Measurements from ENCODE around the gene KCNMA1. TPM values are rescaled to one million over a fixed set of nuclear protein-coding genes. Genes with fewer than 3 reads are reported as not detected.
"Not testable (repeated sequence)": the region's sequence is repeated elsewhere in the genome, so short reads cannot be mapped to it uniquely, and the experiment has no call there.

KCNMA1 gene
- total and polyA plus RNA-seq, 2 donors (not counting 1 experiment from before 2014, with no cell fraction given): 0.82 to 3.1 TPM

DNA sequence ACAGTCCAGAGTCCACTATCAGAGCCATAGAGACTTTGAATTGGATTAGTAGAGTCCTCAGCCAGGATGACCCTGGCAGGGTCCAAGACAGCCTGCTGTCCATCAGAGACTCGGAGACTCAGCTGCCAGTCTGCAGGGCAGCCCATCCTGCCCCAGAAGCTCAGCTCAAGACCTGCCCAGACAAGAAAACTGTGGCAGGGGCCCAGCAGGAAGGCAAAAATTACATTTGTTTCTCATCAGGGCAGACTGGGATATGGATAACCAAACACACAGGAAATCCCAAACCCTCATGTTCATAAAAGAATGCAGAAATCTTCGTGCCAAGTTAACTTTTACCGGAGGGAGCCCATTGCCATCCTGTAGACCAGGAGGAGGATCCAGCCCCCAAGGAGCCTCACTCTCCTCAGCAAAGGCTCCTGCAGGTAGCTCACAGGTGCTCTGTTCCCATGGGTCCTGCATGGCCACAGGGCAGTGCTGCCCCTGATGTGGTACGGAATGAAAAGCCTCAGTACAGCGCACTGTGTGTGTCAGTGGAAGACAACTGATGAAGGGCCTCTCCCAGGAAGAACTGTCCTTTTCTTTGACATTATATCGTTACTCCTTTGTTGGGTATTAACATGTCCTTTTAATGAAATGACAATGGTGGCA lies 222.2 kb downstream of the KCNMA1 start:
- no peaks in the 10 kb centered on the region for H3K4me1 Mint-ChIP-seq
- H4K20me1 ChIP-seq (ENCODE audit: control insufficient read depth, insufficient read depth, low read length, poor library complexity, severe bottlenecking): no peaks in the 10 kb centered on the region
- H3K9me3 Mint-ChIP-seq (ENCODE audit: insufficient read depth): no peaks in the 10 kb centered on the region
- H3K36me3 ChIP-seq (replicated peaks in 1 of 2; ENCODE audit: control extremely low read depth in 1 of 2, control insufficient read depth in 1 of 2, extremely low read depth in 1 of 2, insufficient read depth in 2 of 2, low read length in 1 of 2): no peaks in the 10 kb centered on the region
- no peaks in the 10 kb centered on the region for H3K9me3 ChIP-seq (ENCODE audit: control extremely low read depth in 1 of 3, control insufficient read depth in 2 of 3, insufficient read depth in 1 of 3, low read length in 2 of 3)
- no peak for DNase-seq
- H3K4me3 Mint-ChIP-seq: no peak overlapping the region
- CTCF ChIA-PET: no interaction called here
- no peak overlapping the region for H3K27ac Mint-ChIP-seq
- no peak overlapping the region for H2AFZ ChIP-seq (ENCODE audit: insufficient read depth, low read depth, low read length, poor library complexity, severe bottlenecking)
- TF ChIP-seq EZH2 (IDR thresholded peaks at IDR 0.05; ENCODE audit: borderline replicate concordance, insufficient read depth, low read depth, low read length, poor library complexity, severe bottlenecking): no peak
- POLR2A ChIA-PET: no interaction called here
- no peak overlapping the region for H3K9ac ChIP-seq (ENCODE audit: low read length)
- intact Hi-C loops (cut with micrococcal nuclease): no loop called here
- no peak overlapping the region for H3K4me2 ChIP-seq (replicated peaks; ENCODE audit: low read depth, low read length, poor library complexity, severe bottlenecking)
- H3K79me2 ChIP-seq (ENCODE audit: control insufficient read depth, insufficient read depth, low read length): no peaks in the 10 kb centered on the region
- no peak for ATAC-seq (ENCODE audit: low read depth)
- no peak overlapping the region for H3K27ac ChIP-seq (ENCODE audit: low read length in 2 of 2)
- H3K4me1 ChIP-seq (ENCODE audit: control insufficient read depth in 2 of 2, insufficient read depth in 2 of 2, low read length in 2 of 2): no peaks in the 10 kb centered on the region
- H3K4me3 ChIP-seq (ENCODE audit: control extremely low read depth in 1 of 5, extremely low read depth in 1 of 5, insufficient read depth in 1 of 5, low read depth in 2 of 5, low read length in 4 of 5): no peak overlapping the region
- peaks cover 5% of the 10 kb centered on the region for H3K27me3 Mint-ChIP-seq
- 71% methylated on average over 5 of the region's 6 CpGs for WGBS (ENCODE audit: insufficient coverage)
- peaks cover 0 to 3% (median 0%) of the 10 kb centered on the region in 4 experiments for H3K27me3 ChIP-seq (replicated peaks in 1 of 4; ENCODE audit: control extremely low read depth in 1 of 4, control insufficient read depth in 3 of 4, insufficient read depth in 4 of 4, low read length in 3 of 4)

DNA sequence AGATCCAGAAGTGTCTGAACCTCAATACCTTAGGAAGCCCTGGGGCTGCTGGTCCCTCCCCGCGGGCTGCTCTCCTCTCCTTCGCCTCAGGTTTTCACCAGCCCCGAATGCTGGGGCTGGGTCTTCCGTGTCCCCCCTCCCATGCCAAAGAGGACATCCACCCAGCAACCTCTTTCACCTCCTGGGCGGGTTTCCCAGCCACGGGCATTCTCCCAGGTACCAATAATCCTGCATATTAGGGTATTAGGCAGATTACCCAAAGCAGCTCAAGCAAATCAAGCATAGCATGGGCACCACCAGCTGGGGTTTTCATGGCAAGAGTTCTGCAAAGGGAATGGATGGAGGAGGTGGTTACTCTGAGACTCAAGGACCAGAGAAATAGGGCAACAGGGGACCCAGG lies 224.4 kb downstream of the KCNMA1 start:
- H4K20me1 ChIP-seq (ENCODE audit: control insufficient read depth, insufficient read depth, low read length, poor library complexity, severe bottlenecking): no peaks in the 10 kb centered on the region
- no peak overlapping the region for H3K4me3 ChIP-seq (ENCODE audit: control extremely low read depth in 1 of 5, extremely low read depth in 1 of 5, insufficient read depth in 1 of 5, low read depth in 2 of 5, low read length in 4 of 5)
- TF ChIP-seq, protein P1, sequence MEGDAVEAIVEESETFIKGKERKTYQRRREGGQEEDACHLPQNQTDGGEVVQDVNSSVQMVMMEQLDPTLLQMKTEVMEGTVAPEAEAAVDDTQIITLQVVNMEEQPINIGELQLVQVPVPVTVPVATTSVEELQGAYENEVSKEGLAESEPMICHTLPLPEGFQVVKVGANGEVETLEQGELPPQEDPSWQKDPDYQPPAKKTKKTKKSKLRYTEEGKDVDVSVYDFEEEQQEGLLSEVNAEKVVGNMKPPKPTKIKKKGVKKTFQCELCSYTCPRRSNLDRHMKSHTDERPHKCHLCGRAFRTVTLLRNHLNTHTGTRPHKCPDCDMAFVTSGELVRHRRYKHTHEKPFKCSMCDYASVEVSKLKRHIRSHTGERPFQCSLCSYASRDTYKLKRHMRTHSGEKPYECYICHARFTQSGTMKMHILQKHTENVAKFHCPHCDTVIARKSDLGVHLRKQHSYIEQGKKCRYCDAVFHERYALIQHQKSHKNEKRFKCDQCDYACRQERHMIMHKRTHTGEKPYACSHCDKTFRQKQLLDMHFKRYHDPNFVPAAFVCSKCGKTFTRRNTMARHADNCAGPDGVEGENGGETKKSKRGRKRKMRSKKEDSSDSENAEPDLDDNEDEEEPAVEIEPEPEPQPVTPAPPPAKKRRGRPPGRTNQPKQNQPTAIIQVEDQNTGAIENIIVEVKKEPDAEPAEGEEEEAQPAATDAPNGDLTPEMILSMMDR (IDR thresholded peaks at IDR 0.05): no peak
- no peak for TF ChIP-seq EZH2 (IDR thresholded peaks at IDR 0.05; ENCODE audit: borderline replicate concordance, insufficient read depth, low read depth, low read length, poor library complexity, severe bottlenecking)
- ChIA-PET POLR2A (no interaction called here), CTCF (no interaction called here)
- 70% methylated on average over 6 of the region's 7 CpGs for WGBS (ENCODE audit: insufficient coverage)
- H3K4me2 ChIP-seq (replicated peaks; ENCODE audit: low read depth, low read length, poor library complexity, severe bottlenecking): no peak overlapping the region
- H3K9ac ChIP-seq (ENCODE audit: low read length): no peak overlapping the region
- no peak overlapping the region for H3K27ac ChIP-seq (ENCODE audit: low read length in 2 of 2)
- H2AFZ ChIP-seq (ENCODE audit: insufficient read depth, low read depth, low read length, poor library complexity, severe bottlenecking): no peak overlapping the region
- no peaks in the 10 kb centered on the region for H3K4me1 ChIP-seq (ENCODE audit: control insufficient read depth in 2 of 2, insufficient read depth in 2 of 2, low read length in 2 of 2)
- no peaks in the 10 kb centered on the region for H3K36me3 ChIP-seq (replicated peaks in 1 of 2; ENCODE audit: control extremely low read depth in 1 of 2, control insufficient read depth in 1 of 2, extremely low read depth in 1 of 2, insufficient read depth in 2 of 2, low read length in 1 of 2)
- no peaks in the 10 kb centered on the region for H3K79me2 ChIP-seq (ENCODE audit: control insufficient read depth, insufficient read depth, low read length)
- no peak for ATAC-seq (ENCODE audit: low read depth)
- no peak overlapping the region for H3K4me3 Mint-ChIP-seq
- H3K9me3 ChIP-seq (ENCODE audit: control extremely low read depth in 1 of 3, control insufficient read depth in 2 of 3, insufficient read depth in 1 of 3, low read length in 2 of 3): no peaks in the 10 kb centered on the region
- H3K27me3 ChIP-seq (replicated peaks in 1 of 4; ENCODE audit: control extremely low read depth in 1 of 4, control insufficient read depth in 3 of 4, insufficient read depth in 4 of 4, low read length in 3 of 4): peaks cover 0 to 3% (median 0%) of the 10 kb centered on the region in 4 experiments
- peaks cover 11% of the 10 kb centered on the region for H3K27me3 Mint-ChIP-seq
- H3K9me3 Mint-ChIP-seq (ENCODE audit: insufficient read depth): no peaks in the 10 kb centered on the region
- intact Hi-C loops (cut with micrococcal nuclease): no loop called here
- no peak overlapping the region for H3K27ac Mint-ChIP-seq
- DNase-seq: no peak
- H3K4me1 Mint-ChIP-seq: no peaks in the 10 kb centered on the region

DNA sequence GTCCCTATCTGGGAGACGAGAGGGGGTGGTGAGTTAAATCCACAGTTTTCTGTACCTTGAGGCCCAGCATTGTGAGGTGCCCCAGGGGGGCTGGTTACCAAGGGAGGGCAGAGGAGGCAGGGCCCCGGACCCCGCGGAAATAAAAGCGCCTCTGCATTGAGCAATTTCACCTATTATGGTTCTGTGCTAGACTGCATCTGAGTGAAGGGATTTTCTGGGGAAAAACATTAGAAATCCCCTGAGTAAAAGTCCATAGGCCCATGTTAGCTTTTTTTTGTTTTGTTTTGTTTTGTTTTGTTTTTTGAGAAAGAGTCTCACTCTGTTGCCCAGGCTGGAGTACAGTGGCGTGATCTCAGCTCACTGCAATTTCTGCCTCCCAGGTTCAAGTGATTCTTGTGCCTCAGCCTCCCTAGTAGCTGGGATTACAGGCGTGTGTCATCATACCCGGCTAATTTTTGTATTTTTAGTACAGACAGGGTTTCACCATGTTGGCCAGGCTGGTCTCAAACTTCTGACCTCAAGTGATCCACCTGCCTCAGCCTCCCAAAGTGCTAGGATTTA lies 225.0 kb downstream of the KCNMA1 start:
- H3K4me3 Mint-ChIP-seq; H4K20me1 ChIP-seq (ENCODE audit: control insufficient read depth, insufficient read depth, low read length, poor library complexity, severe bottlenecking); H3K9me3 ChIP-seq (ENCODE audit: control extremely low read depth in 1 of 3, control insufficient read depth in 2 of 3, insufficient read depth in 1 of 3, low read length in 2 of 3); H3K27ac Mint-ChIP-seq; H3K4me3 ChIP-seq (ENCODE audit: control extremely low read depth in 1 of 5, extremely low read depth in 1 of 5, insufficient read depth in 1 of 5, low read depth in 2 of 5, low read length in 4 of 5); H3K36me3 ChIP-seq (replicated peaks in 1 of 2; ENCODE audit: control extremely low read depth in 1 of 2, control insufficient read depth in 1 of 2, extremely low read depth in 1 of 2, insufficient read depth in 2 of 2, low read length in 1 of 2); intact Hi-C loops (cut with micrococcal nuclease); H3K27ac ChIP-seq (ENCODE audit: low read length in 2 of 2); POLR2A ChIA-PET; H3K4me1 ChIP-seq (ENCODE audit: control insufficient read depth in 2 of 2, insufficient read depth in 2 of 2, low read length in 2 of 2); H3K4me2 ChIP-seq (replicated peaks; ENCODE audit: low read depth, low read length, poor library complexity, severe bottlenecking); H3K9me3 Mint-ChIP-seq (ENCODE audit: insufficient read depth); ATAC-seq (ENCODE audit: low read depth); H3K4me1 Mint-ChIP-seq; H3K27me3 ChIP-seq (replicated peaks in 1 of 4; ENCODE audit: control extremely low read depth in 1 of 4, control insufficient read depth in 3 of 4, insufficient read depth in 4 of 4, low read length in 3 of 4); H3K9ac ChIP-seq (ENCODE audit: low read length); H3K79me2 ChIP-seq (ENCODE audit: control insufficient read depth, insufficient read depth, low read length); CTCF ChIA-PET; H2AFZ ChIP-seq (ENCODE audit: insufficient read depth, low read depth, low read length, poor library complexity, severe bottlenecking); DNase-seq: not testable (repeated sequence)
- peaks cover 15% of the 10 kb centered on the region for H3K27me3 Mint-ChIP-seq
- 67% methylated on average over 8 of the region's 8 CpGs for WGBS (ENCODE audit: insufficient coverage)

All from B cell (primary cell).